ENCODE measurements around the gene COL25A1. TPM values are rescaled to one million over a fixed set of nuclear protein-coding genes. Genes with fewer than 3 reads are reported as not detected.

The COL25A1 gene
- total RNA-seq, 1 experiment from 2014 or later: not detected

DNA sequence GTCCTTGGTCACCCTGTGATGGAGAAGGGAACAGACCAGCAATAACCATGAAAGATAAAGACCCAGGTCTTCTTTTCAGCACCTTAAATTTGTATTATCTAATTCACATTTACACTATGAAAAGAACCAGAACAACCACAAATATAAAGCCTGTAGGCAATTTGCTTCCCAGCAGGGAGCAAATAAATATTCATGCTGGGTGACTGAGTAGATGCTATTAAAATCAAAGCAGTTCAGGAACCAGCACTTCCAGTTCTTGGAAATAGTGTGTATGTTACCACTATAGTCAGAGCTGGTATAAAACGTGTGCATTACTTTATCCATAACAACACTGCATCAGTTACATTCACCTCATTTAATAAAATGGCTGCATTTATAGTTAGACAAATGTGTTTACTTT is 361.8 kb downstream of the COL25A1 start:
- DNase-seq (ENCODE audit: low read depth, low spot score) (no peak), ATAC-seq (no peak)
- no TSS peak for BruUV-seq (replicated peaks)
- ChIA-PET CTCF (no interaction called here), POLR2A (no interaction called here)
- Histone ChIP-seq H3K4me3 (ENCODE audit: low read depth in 2 of 2, low read length in 2 of 2) (no peak overlapping the region), H3K9me3 (ENCODE audit: control insufficient read depth, insufficient read depth, low read depth, low read length) (no peaks in the 10 kb centered on the region), H3K27ac (ENCODE audit: low read length) (no peak overlapping the region), H3K36me3 (ENCODE audit: control insufficient read depth, insufficient read depth, low read length) (no peaks in the 10 kb centered on the region), H3K27me3 (ENCODE audit: control insufficient read depth, insufficient read depth, low read length) (no peaks in the 10 kb centered on the region), H3K4me1 (ENCODE audit: control insufficient read depth, insufficient read depth, low read length) (no peaks in the 10 kb centered on the region)
- in situ Hi-C loops (cut with HindIII; ENCODE audit: low pct_unique_long_range_greater_than_20kb, low sequenced_read_pairs) (no loop called here), intact Hi-C loops (cut with micrococcal nuclease; ENCODE audit: unreplicated experiment) (no loop called here)
- TF ChIP-seq SIN3A (IDR thresholded peaks at IDR 0.05; ENCODE audit: borderline replicate concordance, insufficient read depth, low read depth, low read length) (no peak), TCF7L2 (IDR thresholded peaks at IDR 0.05; ENCODE audit: low read depth, low read length) (no peak), POLR2AphosphoS5 (IDR thresholded peaks at IDR 0.05; ENCODE audit: low read depth, low read length) (no peak)
- TF ChIP-seq, protein P1, sequence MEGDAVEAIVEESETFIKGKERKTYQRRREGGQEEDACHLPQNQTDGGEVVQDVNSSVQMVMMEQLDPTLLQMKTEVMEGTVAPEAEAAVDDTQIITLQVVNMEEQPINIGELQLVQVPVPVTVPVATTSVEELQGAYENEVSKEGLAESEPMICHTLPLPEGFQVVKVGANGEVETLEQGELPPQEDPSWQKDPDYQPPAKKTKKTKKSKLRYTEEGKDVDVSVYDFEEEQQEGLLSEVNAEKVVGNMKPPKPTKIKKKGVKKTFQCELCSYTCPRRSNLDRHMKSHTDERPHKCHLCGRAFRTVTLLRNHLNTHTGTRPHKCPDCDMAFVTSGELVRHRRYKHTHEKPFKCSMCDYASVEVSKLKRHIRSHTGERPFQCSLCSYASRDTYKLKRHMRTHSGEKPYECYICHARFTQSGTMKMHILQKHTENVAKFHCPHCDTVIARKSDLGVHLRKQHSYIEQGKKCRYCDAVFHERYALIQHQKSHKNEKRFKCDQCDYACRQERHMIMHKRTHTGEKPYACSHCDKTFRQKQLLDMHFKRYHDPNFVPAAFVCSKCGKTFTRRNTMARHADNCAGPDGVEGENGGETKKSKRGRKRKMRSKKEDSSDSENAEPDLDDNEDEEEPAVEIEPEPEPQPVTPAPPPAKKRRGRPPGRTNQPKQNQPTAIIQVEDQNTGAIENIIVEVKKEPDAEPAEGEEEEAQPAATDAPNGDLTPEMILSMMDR (IDR thresholded peaks at IDR 0.05): no peak
- TF ChIP-seq, protein P2, sequence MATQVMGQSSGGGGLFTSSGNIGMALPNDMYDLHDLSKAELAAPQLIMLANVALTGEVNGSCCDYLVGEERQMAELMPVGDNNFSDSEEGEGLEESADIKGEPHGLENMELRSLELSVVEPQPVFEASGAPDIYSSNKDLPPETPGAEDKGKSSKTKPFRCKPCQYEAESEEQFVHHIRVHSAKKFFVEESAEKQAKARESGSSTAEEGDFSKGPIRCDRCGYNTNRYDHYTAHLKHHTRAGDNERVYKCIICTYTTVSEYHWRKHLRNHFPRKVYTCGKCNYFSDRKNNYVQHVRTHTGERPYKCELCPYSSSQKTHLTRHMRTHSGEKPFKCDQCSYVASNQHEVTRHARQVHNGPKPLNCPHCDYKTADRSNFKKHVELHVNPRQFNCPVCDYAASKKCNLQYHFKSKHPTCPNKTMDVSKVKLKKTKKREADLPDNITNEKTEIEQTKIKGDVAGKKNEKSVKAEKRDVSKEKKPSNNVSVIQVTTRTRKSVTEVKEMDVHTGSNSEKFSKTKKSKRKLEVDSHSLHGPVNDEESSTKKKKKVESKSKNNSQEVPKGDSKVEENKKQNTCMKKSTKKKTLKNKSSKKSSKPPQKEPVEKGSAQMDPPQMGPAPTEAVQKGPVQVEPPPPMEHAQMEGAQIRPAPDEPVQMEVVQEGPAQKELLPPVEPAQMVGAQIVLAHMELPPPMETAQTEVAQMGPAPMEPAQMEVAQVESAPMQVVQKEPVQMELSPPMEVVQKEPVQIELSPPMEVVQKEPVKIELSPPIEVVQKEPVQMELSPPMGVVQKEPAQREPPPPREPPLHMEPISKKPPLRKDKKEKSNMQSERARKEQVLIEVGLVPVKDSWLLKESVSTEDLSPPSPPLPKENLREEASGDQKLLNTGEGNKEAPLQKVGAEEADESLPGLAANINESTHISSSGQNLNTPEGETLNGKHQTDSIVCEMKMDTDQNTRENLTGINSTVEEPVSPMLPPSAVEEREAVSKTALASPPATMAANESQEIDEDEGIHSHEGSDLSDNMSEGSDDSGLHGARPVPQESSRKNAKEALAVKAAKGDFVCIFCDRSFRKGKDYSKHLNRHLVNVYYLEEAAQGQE (IDR thresholded peaks at IDR 0.05; ENCODE audit: insufficient read depth in 1 of 2, low read depth in 2 of 2, low read length in 1 of 2): no peak

DNA sequence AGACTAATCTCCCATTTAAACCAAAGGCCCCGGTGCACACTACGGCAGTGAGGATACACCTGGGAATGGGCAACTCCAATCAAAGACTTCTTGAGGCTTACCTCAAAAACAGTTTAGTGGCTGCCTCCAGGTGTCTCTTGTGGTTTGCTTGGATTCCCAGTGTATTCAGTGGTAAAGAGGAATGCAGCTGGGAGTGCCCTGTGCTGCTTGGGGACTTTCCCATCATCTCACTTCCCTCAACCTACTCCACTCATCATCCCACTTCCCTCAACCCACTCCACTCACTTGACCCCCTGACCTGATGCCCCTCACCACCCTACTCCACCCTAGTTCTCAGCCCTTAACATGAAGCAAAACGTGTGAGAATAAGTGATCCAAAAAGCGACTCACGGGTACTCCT is 362.3 kb downstream of the COL25A1 start:
- BruUV-seq (replicated peaks): no TSS peak
- in situ Hi-C loops (cut with HindIII; ENCODE audit: low pct_unique_long_range_greater_than_20kb, low sequenced_read_pairs) (no loop called here), intact Hi-C loops (cut with micrococcal nuclease; ENCODE audit: unreplicated experiment) (no loop called here)

More for the DNA sequence above, 362.3 kb downstream of the COL25A1 start:
- H3K27ac ChIP-seq (ENCODE audit: low read length): no peak overlapping the region
- no peak for DNase-seq (ENCODE audit: low read depth, low spot score)
- TF ChIP-seq TCF7L2 (IDR thresholded peaks at IDR 0.05; ENCODE audit: low read depth, low read length) (no peak), SIN3A (IDR thresholded peaks at IDR 0.05; ENCODE audit: borderline replicate concordance, insufficient read depth, low read depth, low read length) (no peak)
- TF ChIP-seq, protein P1 (IDR thresholded peaks at IDR 0.05): no peak
- TF ChIP-seq, protein P2 (IDR thresholded peaks at IDR 0.05; ENCODE audit: insufficient read depth in 1 of 2, low read depth in 2 of 2, low read length in 1 of 2): no peak
- H3K9me3 ChIP-seq (ENCODE audit: control insufficient read depth, insufficient read depth, low read depth, low read length): no peaks in the 10 kb centered on the region
- ATAC-seq: no peak
- no peaks in the 10 kb centered on the region for H3K4me1 ChIP-seq (ENCODE audit: control insufficient read depth, insufficient read depth, low read length)
- ChIA-PET POLR2A (no interaction called here), CTCF (no interaction called here)
- H3K27me3 ChIP-seq (ENCODE audit: control insufficient read depth, insufficient read depth, low read length): no peaks in the 10 kb centered on the region
- no peaks in the 10 kb centered on the region for H3K36me3 ChIP-seq (ENCODE audit: control insufficient read depth, insufficient read depth, low read length)
- no peak overlapping the region for H3K4me3 ChIP-seq (ENCODE audit: low read depth in 2 of 2, low read length in 2 of 2)

Measured in Panc1 (cell line).